Fibroblast of skin of scalp (primary cell): Measurements from ENCODE around the gene RGP1.
A peak's percentile ranks its signal among the peaks of the same experiment; 100 is the strongest.

Experiments
- DNase-seq: peaks from one replicate; pipeline ENCODE4 v3.0.0-alpha.2; 2013

Gene RGP1

GRCh38 chr9:35719546-35719945 lies 29.5 kb upstream of the RGP1 start:
- no peak for DNase-seq

GRCh38 chr9:35723426-35723825 lies 25.7 kb upstream of the RGP1 start:
- no peak for DNase-seq

GRCh38 chr9:35723908-35724307 lies 25.2 kb upstream of the RGP1 start:
- DNase-seq, result no peak

- DNase-seq, result no peak
Measured at GRCh38 chr9:35725362-35725761, 23.7 kb upstream of the RGP1 start.

GRCh38 chr9:35726931-35727330 lies 22.2 kb upstream of the RGP1 start:
- peak; percentile 54 for DNase-seq

GRCh38 chr9:35727676-35728040 lies 21.4 kb upstream of the RGP1 start:
- DNase-seq, result no peak

- DNase-seq, result peak; percentile 97
Measured at GRCh38 chr9:35728041-35728971, 20.8 kb upstream of the RGP1 start.

- DNase-seq, result no peak
Measured at GRCh38 chr9:35729101-35729500, 20.0 kb upstream of the RGP1 start.

GRCh38 chr9:35729700-35730485 lies 19.2 kb upstream of the RGP1 start:
- DNase-seq, result peak; percentile 94

GRCh38 chr9:35730486-35730854 lies 18.6 kb upstream of the RGP1 start:
- no peak for DNase-seq

GRCh38 chr9:35731415-35732184 lies 17.5 kb upstream of the RGP1 start:
- DNase-seq, result no peak

- peak; percentile 99 for DNase-seq
Measured at GRCh38 chr9:35732185-35732799, 16.8 kb upstream of the RGP1 start, which contains the start of the genes CREB3 and TLN1. Gene CREB3 (plus strand): TSS chr9:35732666. CDS start chr9:35732773, 107 bp downstream. Gene TLN1 (minus strand): TSS chr9:35732195. CDS start chr9:35725694, 6,501 bp downstream.

- DNase-seq, result peak; percentile 62
Measured at GRCh38 chr9:35732800-35733541, 16.1 kb upstream of the RGP1 start.

GRCh38 chr9:35734096-35734495 lies 15.0 kb upstream of the RGP1 start:
- no peak for DNase-seq

- peak; percentile 77 for DNase-seq
Measured at GRCh38 chr9:35736201-35736633, 12.9 kb upstream of the RGP1 start.

- no peak for DNase-seq
Measured at GRCh38 chr9:35737143-35737542, 11.9 kb upstream of the RGP1 start.

- no peak for DNase-seq
Measured at GRCh38 chr9:35738186-35738585, 10.9 kb upstream of the RGP1 start.

GRCh38 chr9:35738924-35739323 lies 10.2 kb upstream of the RGP1 start:
- DNase-seq, result no peak

- no peak for DNase-seq
Measured at GRCh38 chr9:35740243-35740642, 8.8 kb upstream of the RGP1 start.

GRCh38 chr9:35741740-35742139 lies 7.3 kb upstream of the RGP1 start:
- DNase-seq, result no peak

GRCh38 chr9:35743452-35743851 lies 5.6 kb upstream of the RGP1 start:
- DNase-seq, result no peak
